ENCODE measurements around the gene ACP4.

GRCh38 chr19:50749490-50749889 lies 40.7 kb upstream of the ACP4 start:
- TF ChIP-seq CTCF (optimal IDR thresholded peaks at IDR 0.05 in 1 of 3, IDR thresholded peaks at IDR 0.05 in 1 of 3, conservative IDR thresholded peaks at IDR 0.05 in 1 of 3; ENCODE audit: extremely low read depth in 1 of 3, insufficient read depth in 2 of 3, low read length in 3 of 3) (no peak), EZH2 (IDR thresholded peaks at IDR 0.05; ENCODE audit: low read length) (no peak)

Data from keratinocyte (primary cell).